K562 (cell line): ENCODE measurements around the gene PRKAA2. TPM values are rescaled to one million over a fixed set of nuclear protein-coding genes. Genes with fewer than 3 reads are reported as not detected.

Experiments used
- ATAC-seq: fragments of 200-7000 bp; cut with Tn5 transposase; 3 replicates; pipeline ENCODE4 v1.9.1; 2020; ENCODE audit warnings: moderate library complexity
- BruUV-seq: library from RNA; stranded (reverse); fragments of 400-500 nt; replicated peaks from 2 replicates; lab custom pipeline; 2021; lab: Mats Ljungman, UMichigan
- CTCF ChIA-PET: fragments of 300-600 bp; formaldehyde crosslinking; extraction: SDS; loops from one replicate; lab custom pipeline; 2021; ENCODE audit warnings: low intra/inter-chr PET ratio; lab: Yijun Ruan, JAX
- POLR2A ChIA-PET: fragments of 300-600, 350-650 bp; sonication (Branson Sonifier 250); formaldehyde crosslinking; extraction: SDS; loops from one replicate; lab custom pipeline; 2021; ENCODE audit warnings: antibody characterized with exemption, inconsistent platforms; lab: Yijun Ruan, JAX
- DNase-seq, 4 experiments: peaks; one replicate each; pipeline versions ENCODE4 v3.0.0 to v3.0.0-alpha.2; 2011 to 2018; ENCODE audit warnings: low spot score in 3 of 4, mixed read lengths in 3 of 4; ENCODE audit errors: extremely low read depth in 1 of 4
- FAIRE-seq: peaks from 2 replicates; lab custom pipeline; 2011; peaks lifted over from hg19 to GRCh38; lab: Jason Lieb, UNC
- H2AFZ ChIP-seq: 2 replicates; pipeline ENCODE4 v1.6.0; 2011; ENCODE audit warnings: low read depth, low read length, control low read depth, inconsistent platforms
- H3K27ac ChIP-seq: fragments of 200-600 bp; 3 replicates; pipeline ENCODE4 v1.8.0; 2011; ENCODE audit warnings: low read depth, mild to moderate bottlenecking, control low read depth, inconsistent platforms, low read length, moderate library complexity, mixed read lengths; ENCODE audit errors: extremely low read depth
- H3K27me3 ChIP-seq, 2 experiments: fragments of 300-600 bp in 1 of 2; 2 replicates in 1 of 2; 3 replicates in 1 of 2; pipeline versions ENCODE4 v1.6.0 to v1.8.0; 2011; ENCODE audit warnings: inconsistent platforms in 2 of 2, low read length in 2 of 2, mild to moderate bottlenecking in 1 of 2, mixed read lengths in 1 of 2, moderate library complexity in 1 of 2; ENCODE audit not compliant: control insufficient read depth in 2 of 2, insufficient read depth in 2 of 2
- H3K36me3 ChIP-seq: fragments of 300-600 bp; 3 replicates; pipeline ENCODE4 v1.8.0; 2011; ENCODE audit warnings: mild to moderate bottlenecking, low read length, inconsistent platforms; ENCODE audit not compliant: control insufficient read depth, insufficient read depth
- H3K4me1 ChIP-seq, 2 experiments: fragments of 200-600 bp in 1 of 2; replicated peaks in 1 of 2; 2 replicates in 1 of 2; 3 replicates in 1 of 2; pipeline versions ENCODE4 v1.5.1 to v1.8.0; 2011; ENCODE audit warnings: inconsistent platforms in 2 of 2, low read length in 2 of 2, mild to moderate bottlenecking in 1 of 2, mixed read lengths in 1 of 2, moderate library complexity in 1 of 2; ENCODE audit not compliant: control insufficient read depth in 2 of 2, insufficient read depth in 2 of 2
- H3K4me2 ChIP-seq: 2 replicates; pipeline ENCODE4 v1.6.1; 2011; ENCODE audit warnings: low read length, control low read depth, inconsistent platforms, mixed read lengths; ENCODE audit not compliant: insufficient read depth
- H3K4me3 ChIP-seq: fragments of 200-600 bp; sonication (generic), shearing (Covaris generic); 2 replicates; pipeline ENCODE4 v1.5.1; 2016; ENCODE audit warnings: control low read depth, inconsistent platforms
- H3K79me2 ChIP-seq: fragments of 200-600 bp; 3 replicates; pipeline ENCODE4 v1.8.0; 2011; ENCODE audit warnings: low read length, inconsistent platforms; ENCODE audit not compliant: control insufficient read depth, insufficient read depth
- H3K9ac ChIP-seq, 2 experiments: 2 replicates each; pipeline versions ENCODE4 v1.6.0 to v1.6.1; 2011; ENCODE audit warnings: low read depth in 2 of 2, low read length in 2 of 2, control low read depth in 1 of 2, inconsistent platforms in 1 of 2, mild to moderate bottlenecking in 1 of 2, mixed read lengths in 1 of 2; ENCODE audit not compliant: insufficient read depth in 1 of 2
- H3K9me1 ChIP-seq: one replicate; pipeline ENCODE4 v1.6.0; 2011; ENCODE audit warnings: inconsistent platforms, mild to moderate bottlenecking, low read length, moderate library complexity; ENCODE audit not compliant: control insufficient read depth, insufficient read depth
- H3K9me3 ChIP-seq: replicated peaks from 2 replicates; pipeline ENCODE4 v1.5.1; 2011; ENCODE audit warnings: low read depth, low read length, inconsistent platforms; ENCODE audit not compliant: control insufficient read depth, insufficient read depth
- H4K20me1 ChIP-seq: replicated peaks from 2 replicates; pipeline ENCODE4 v1.6.1; 2011; ENCODE audit warnings: low read length, inconsistent platforms, mixed read lengths; ENCODE audit not compliant: control insufficient read depth, insufficient read depth
- ID3 ChIP-seq, 2 experiments: fragments of 250-450 bp in 1 of 2; fragments of 450-650 bp in 1 of 2; sonication (Bioruptor Pico) in 1 of 2; IDR thresholded peaks; 2 replicates each; pipeline versions ENCODE4 v1.6.1 to v1.8.0; 2016 to 2021; ENCODE audit warnings: mild to moderate bottlenecking in 2 of 2, moderate library complexity in 2 of 2, missing compliant biosample characterization in 1 of 2, missing genetic modification characterization in 1 of 2
- LARP7 ChIP-seq: fragments of 450-650 bp; IDR thresholded peaks from 2 replicates; pipeline ENCODE4 v1.6.1; 2016
- MCM5 ChIP-seq: fragments of 450-650 bp; IDR thresholded peaks from 2 replicates; pipeline ENCODE4 v1.6.1; 2016; ENCODE audit warnings: low read depth
- RNF2 ChIP-seq: sonication (generic); IDR thresholded peaks from 2 replicates; pipeline ENCODE4 v1.6.1; 2016
- TEAD1 ChIP-seq, 2 experiments: fragments of 450-650 bp in 1 of 2; sonication (generic) in 1 of 2; formaldehyde crosslinking; IDR thresholded peaks; 2 replicates each; pipeline versions ENCODE4 v1.4.0 to v1.8.0; 2020 to 2022; ENCODE audit warnings: mild to moderate bottlenecking in 2 of 2, missing genetic modification reagents in 1 of 2
- TEAD2 ChIP-seq: fragments of 450-650 bp; IDR thresholded peaks from 2 replicates; pipeline ENCODE4 v1.6.1; 2016; ENCODE audit warnings: missing genetic modification characterization, control low read depth, missing compliant biosample characterization
- ZNF165 ChIP-seq: fragments of 250-450 bp; sonication (Bioruptor Pico); IDR thresholded peaks from 2 replicates; pipeline ENCODE4 v1.4.0; 2020; ENCODE audit warnings: borderline replicate concordance
- ZNF449 ChIP-seq: fragments of 250-450 bp; sonication (Bioruptor Pico); IDR thresholded peaks from 2 replicates; pipeline ENCODE4 v1.8.0; 2022; ENCODE audit warnings: moderate library complexity, mild to moderate bottlenecking, inconsistent platforms
- ZNF740 ChIP-seq, 3 experiments: fragments of 200-800 bp in 1 of 3; sonication (Bioruptor generic) in 1 of 3; sonication (generic) in 1 of 3; formaldehyde crosslinking in 1 of 3; IDR thresholded peaks; 2 replicates each; pipeline versions ENCODE4 v1.6.1 to v1.8.0; 2016 to 2022; ENCODE audit warnings: mild to moderate bottlenecking in 2 of 3, missing compliant biosample characterization in 2 of 3, missing genetic modification characterization in 2 of 3, missing genetic modification reagents in 1 of 3
- WGBS: fragments of 100-300 bp; shearing (Covaris generic); methylation state at CpG from one replicate; pipeline ENCODE4 v1.1.6; 2016; ENCODE audit warnings: low coverage, mixed read lengths; ENCODE audit not compliant: insufficient coverage; ENCODE audit errors: missing lambda C conversion rate; 5-methylcytosine and 5-hydroxymethylcytosine counted together
- in situ Hi-C: fragments of 300-500 bp; cut with MboI; formaldehyde crosslinking; loops from 4 replicates; pipeline ENCODE4 v1.15.0; 2018; ENCODE audit warnings: inconsistent platforms, mixed read lengths
- intact Hi-C: fragments of 100-400 bp; cut with micrococcal nuclease; formaldehyde crosslinking; loops from 2 replicates; pipeline ENCODE4 v1.14.2; 2022
- polyA plus RNA-seq, 8 experiments: library from polyadenylated mRNA; depleted of rRNA in 4 of 8; stranded (reverse) in 5 of 8; unstranded in 3 of 8; fragments of >200 nt; fragmentation: Nextera tagmentation in 2 of 8; fragmentation: Illumina TruSeq in 1 of 8; extraction: Ambion mirVana in 2 of 8; extraction: Trizol in 1 of 8; gene quantifications; 2 replicates each; pipeline versions ENCODE4 v1.2.1 to v1.2.3, GENCODE V29; 2011 to 2014; ENCODE audit warnings: inconsistent platforms in 1 of 8, missing spikeins in 1 of 8
- total RNA-seq, 7 experiments: library from RNA; depleted of rRNA in 6 of 7; stranded (reverse); fragments of >200 nt in 6 of 7; fragmentation: Illumina TruSeq in 2 of 7; extraction: Trizol in 2 of 7; gene quantifications; 2 replicates each; pipeline versions ENCODE4 v1.2.1 to v1.2.3, GENCODE V29; 2011 to 2021; ENCODE audit warnings: low replicate concordance in 1 of 7

Gene PRKAA2
- total and polyA plus RNA-seq, 9 of the 15 experiments (the other 6 are each of a cell fraction or from before 2014, with no cell fraction given) = 0.01 TPM; not detected in 8

GRCh38 chr1:56754708-56755479, 109.8 kb downstream of the PRKAA2 start:
- BruUV-seq = no TSS peak
- Histone ChIP-seq H3K36me3 (no peaks in the 10 kb centered on the region), H3K4me2 (no peak overlapping the region), H3K27ac (no peak overlapping the region), H3K27me3 (no peaks in the 10 kb centered on the region), H2AFZ (no peak overlapping the region), H3K9ac (no peak overlapping the region), H3K79me2 (no peaks in the 10 kb centered on the region), H3K4me3 (no peak overlapping the region), H3K9me3 (no peaks in the 10 kb centered on the region), H4K20me1 (no peaks in the 10 kb centered on the region), H3K4me1 (no peaks in the 10 kb centered on the region), H3K9me1 (no peaks in the 10 kb centered on the region)
- no peak for TF ChIP-seq TEAD2 (tag)
- no peak for TF ChIP-seq ID3 (CRISPR knock-in tag; IDR thresholded peaks at IDR 0.05)
- TF ChIP-seq ID3 (tag; IDR thresholded peaks at IDR 0.05) = no peak
- intact Hi-C loops (no loop called here), in situ Hi-C loops (no loop called here)
- POLR2A ChIA-PET = interaction anchor here (1.0 kb wide), 1 partner anchor 22 kb away, joined by 3 read pairs; no protein-coding TSS in a partner anchor
- DNase-seq = no peak
- ATAC-seq = no peak
- CTCF ChIA-PET = no interaction called here
- FAIRE-seq = no peak
- 0% methylated on average over 1 of the region's 1 CpG for WGBS

GRCh38 chr1:56755911-56756310, 110.8 kb downstream of the PRKAA2 start:
- H3K4me1 ChIP-seq = no peaks in the 10 kb centered on the region
- no TSS peak for BruUV-seq
- 6% methylated on average over 2 of the region's 2 CpGs for WGBS
- H3K4me2 ChIP-seq = no peak overlapping the region
- no peaks in the 10 kb centered on the region for H3K9me1 ChIP-seq
- CTCF ChIA-PET = no interaction called here
- no peaks in the 10 kb centered on the region for H4K20me1 ChIP-seq
- FAIRE-seq = no peak
- H3K27ac ChIP-seq = no peak overlapping the region
- H3K36me3 ChIP-seq = no peaks in the 10 kb centered on the region
- intact Hi-C loops (no loop called here), in situ Hi-C loops (no loop called here)
- H3K9ac ChIP-seq = no peak overlapping the region
- H2AFZ ChIP-seq = no peak overlapping the region
- POLR2A ChIA-PET = no interaction called here
- no peak for DNase-seq
- H3K9me3 ChIP-seq = no peaks in the 10 kb centered on the region
- no peaks in the 10 kb centered on the region for H3K27me3 ChIP-seq
- H3K79me2 ChIP-seq = no peaks in the 10 kb centered on the region
- ATAC-seq = no peak
- H3K4me3 ChIP-seq = no peak overlapping the region
- TF ChIP-seq LARP7 = no peak
- TF ChIP-seq ZNF165 (CRISPR knock-in tag) = no peak
- no peak for TF ChIP-seq TEAD1 (CRISPR knock-in tag; IDR thresholded peaks at IDR 0.05)
- no peak for TF ChIP-seq ZNF740 (CRISPR knock-in tag; IDR thresholded peaks at IDR 0.05)
- no peak for TF ChIP-seq ZNF740 (tag; IDR thresholded peaks at IDR 0.05)
- TF ChIP-seq MCM5 = no peak
- TF ChIP-seq ZNF449 (CRISPR knock-in tag) = no peak
- TF ChIP-seq RNF2 = no peak
